HG03521 (cell line): ENCODE results near the gene FAIM.
"Not testable (repeated sequence)": the region's sequence is repeated elsewhere in the genome, so short reads cannot be mapped to it uniquely, and the experiment has no call there.

Experiments used
- ATAC-seq: cut with Tn5 transposase; IDR thresholded peaks from one replicate; pipeline ENCODE4 v1.9.1; 2021; ENCODE audit warnings: mild to moderate bottlenecking, moderate library complexity; ENCODE audit not compliant: unreplicated experiment

Gene FAIM

DNA sequence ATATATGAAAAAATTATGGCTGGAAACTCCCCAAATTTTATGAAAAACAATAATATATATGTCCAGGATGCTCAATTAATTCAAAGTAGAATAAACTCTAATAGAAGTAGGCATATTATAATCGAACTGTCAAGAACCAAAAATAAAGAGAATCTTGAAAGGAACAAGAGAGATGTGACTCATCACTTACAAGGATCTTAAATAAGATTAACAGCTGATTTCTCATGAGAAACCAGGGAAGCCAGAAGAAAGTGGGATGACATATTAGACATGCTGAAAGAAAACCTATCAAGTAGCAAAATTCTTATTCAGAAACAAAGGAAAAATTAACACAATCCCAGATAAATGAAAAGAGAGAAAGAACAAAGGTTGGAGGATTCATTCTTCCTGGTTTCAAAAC lies 66.8 kb downstream of the FAIM start:
- no peak for ATAC-seq

GRCh38 chr3:138678086-138678485 lies 69.5 kb downstream of the FAIM start:
- no peak for ATAC-seq

GRCh38 chr3:138678874-138679392 lies 70.4 kb downstream of the FAIM start:
- no peak for ATAC-seq

- ATAC-seq = not testable (repeated sequence)
Observed at GRCh38 chr3:138680974-138681373, 72.4 kb downstream of the FAIM start.

GRCh38 chr3:138681463-138682220 lies 73.1 kb downstream of the FAIM start:
- ATAC-seq = no peak

DNA sequence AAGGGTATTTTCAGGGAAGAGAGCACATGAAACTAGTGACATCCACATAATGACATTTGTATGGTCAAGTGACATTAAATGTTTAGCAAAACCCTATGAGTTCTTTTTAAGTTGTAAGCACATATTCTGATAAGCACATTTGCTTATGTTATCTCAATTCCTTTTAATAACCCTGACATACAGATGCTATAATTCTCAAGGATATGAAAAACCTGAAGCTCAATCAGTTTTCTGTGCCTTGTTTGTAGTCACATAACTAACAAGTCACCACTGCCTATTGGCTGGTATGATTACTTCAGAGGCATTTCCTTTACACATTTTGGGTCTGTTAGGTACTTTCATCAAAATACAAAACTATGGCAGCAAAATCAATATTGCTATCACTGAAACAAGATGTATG lies 74.1 kb downstream of the FAIM start:
- no peak for ATAC-seq
